ENCODE results near the gene C4BPA.
A peak's percentile ranks its signal among the peaks of the same experiment; 100 is the strongest.

C4BPA gene

GRCh38 chr1:207128336-207128921, 24.4 kb downstream of the C4BPA start:
- DNase-seq: no peak

GRCh38 chr1:207129053-207129452, 25.0 kb downstream of the C4BPA start:
- DNase-seq: no peak

GRCh38 chr1:207130252-207131036, 26.4 kb downstream of the C4BPA start:
- no peak for DNase-seq

DNA sequence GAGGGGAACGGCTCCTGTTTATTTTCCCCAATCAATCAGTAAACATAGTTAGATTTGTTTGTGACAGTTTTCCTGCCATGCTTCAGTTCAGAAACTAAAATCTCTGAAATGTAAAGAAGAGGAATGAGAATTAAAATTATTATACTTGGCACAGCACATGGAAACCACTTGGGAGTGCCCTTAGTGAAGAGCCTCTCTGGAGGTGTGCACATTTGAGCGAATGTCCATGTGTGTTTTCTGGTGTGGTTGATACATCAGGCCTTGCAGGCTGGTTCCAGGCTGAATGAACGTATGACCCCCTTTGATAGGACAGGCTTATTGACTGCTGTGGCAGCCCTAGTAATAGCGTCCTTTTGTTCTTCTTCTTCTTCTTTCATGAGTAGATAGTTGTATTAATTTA, 27.1 kb downstream of the C4BPA start:
- no peak for DNase-seq

GRCh38 chr1:207134581-207134980, 30.5 kb downstream of the C4BPA start:
- no peak for DNase-seq

GRCh38 chr1:207139616-207140015, 35.6 kb downstream of the C4BPA start:
- DNase-seq: no peak

DNA sequence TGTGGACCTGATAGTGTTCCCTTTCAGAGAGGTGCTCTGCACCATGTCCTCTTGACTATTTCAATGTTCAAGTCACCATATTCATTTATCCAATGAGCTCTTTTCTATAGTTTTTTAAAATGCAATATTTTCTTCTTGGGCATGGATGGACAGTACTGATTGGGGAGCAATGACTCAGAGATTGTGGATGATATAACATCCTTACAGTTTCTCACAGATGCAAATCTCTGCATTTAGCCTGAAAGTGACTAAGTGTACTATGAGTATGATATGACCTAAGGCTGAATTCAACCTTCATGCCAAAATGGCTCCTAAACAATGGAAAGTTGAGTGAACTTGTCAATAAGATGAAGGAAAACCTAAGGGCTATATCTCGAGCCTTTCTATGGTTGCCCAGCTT, 36.5 kb downstream of the C4BPA start:
- DNase-seq: no peak

- no peak for DNase-seq
Observed at GRCh38 chr1:207145401-207146058, 41.5 kb downstream of the C4BPA start.

GRCh38 chr1:207151920-207152319, 47.9 kb downstream of the C4BPA start:
- no peak for DNase-seq

- DNase-seq: no peak
Observed at GRCh38 chr1:207152792-207153468, 48.9 kb downstream of the C4BPA start.

DNA sequence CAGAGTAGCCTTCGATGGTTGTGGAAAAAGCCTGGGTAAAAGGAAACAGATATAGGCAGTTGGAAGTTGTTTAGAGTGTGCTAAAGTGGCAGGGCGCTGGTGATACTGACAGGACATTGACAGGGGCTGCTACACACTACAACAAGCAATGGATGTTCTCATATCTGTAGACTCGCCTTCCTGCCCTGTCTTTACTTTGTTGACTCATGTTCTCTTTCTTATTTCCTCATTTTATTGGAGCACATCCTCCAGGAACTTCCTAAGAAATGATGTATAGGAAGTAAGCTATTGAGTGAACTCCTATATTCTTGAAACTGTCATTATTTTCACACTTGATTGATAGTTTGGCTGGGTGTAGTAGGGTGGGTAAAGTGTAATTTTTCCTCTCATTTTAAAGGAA, 51.0 kb downstream of the C4BPA start:
- DNase-seq: no peak

- DNase-seq: no peak
Observed at GRCh38 chr1:207156095-207156494, 52.1 kb downstream of the C4BPA start.

GRCh38 chr1:207156826-207157225, 52.8 kb downstream of the C4BPA start:
- DNase-seq: no peak

DNA sequence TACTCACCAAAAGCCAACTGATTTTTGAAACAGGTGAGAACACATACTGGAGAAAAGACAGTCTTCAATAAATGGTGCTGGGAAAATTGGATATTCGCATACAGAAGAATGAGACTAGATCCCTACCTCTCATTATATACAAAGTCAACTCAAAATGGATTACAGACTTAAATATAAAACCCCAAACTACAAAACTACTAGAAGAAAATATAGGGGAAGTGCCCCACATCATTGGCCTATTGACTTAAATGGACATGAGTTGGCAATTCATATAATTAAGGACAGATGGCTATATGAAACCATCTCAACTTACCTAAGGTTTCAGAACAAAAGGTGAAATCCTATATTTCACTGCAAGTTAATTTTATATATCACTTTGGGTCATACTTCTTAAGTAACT, 60.1 kb downstream of the C4BPA start:
- no peak for DNase-seq

GRCh38 chr1:207172321-207172720, 68.3 kb downstream of the C4BPA start:
- no peak for DNase-seq

GRCh38 chr1:207172885-207173284, 68.9 kb downstream of the C4BPA start:
- no peak for DNase-seq

DNA sequence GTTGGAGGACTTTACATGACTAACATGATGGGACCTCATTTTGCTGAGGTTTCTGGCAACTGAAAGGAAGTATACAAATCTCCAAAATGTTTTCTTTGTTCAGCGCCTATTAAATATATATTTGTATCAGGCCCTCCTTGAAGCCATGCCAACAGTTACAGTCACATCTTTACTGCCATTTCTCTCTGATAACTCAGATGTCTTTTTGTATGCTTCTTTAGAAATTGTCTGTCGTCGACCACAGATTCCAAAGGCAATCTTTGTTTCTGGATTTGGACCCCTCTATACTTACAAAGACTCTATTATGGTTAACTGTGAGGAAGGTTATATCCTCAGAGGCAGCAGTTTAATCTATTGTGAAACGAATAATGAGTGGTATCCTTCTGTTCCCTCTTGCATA, 69.4 kb downstream of the C4BPA start:
- no peak for DNase-seq

- DNase-seq: no peak
Observed at GRCh38 chr1:207174913-207175312, 70.9 kb downstream of the C4BPA start.

DNA sequence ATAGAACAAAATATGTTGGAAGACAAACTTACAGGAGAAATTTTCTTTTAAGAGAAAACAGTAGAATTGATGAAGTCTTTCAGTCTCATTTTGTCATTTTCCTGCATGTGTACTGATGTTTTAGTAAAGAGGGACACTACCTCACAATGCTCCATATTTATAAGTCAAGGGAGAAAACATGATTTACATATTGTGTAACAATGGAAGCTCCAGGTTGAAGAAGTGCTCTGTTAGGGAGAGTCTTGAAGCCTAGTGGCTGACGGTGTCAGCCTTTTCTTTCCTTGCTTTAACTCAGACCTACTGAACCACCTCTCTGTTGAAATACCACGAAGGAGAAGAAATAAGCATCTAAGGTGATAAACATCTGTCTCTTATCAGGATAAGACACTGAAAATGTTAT, 75.0 kb downstream of the C4BPA start:
- DNase-seq: no peak

GRCh38 chr1:207181847-207182246, 77.8 kb downstream of the C4BPA start:
- DNase-seq: no peak

GRCh38 chr1:207186503-207186902, 82.5 kb downstream of the C4BPA start:
- peak; percentile 51 for DNase-seq

GRCh38 chr1:207188901-207189300, 84.9 kb downstream of the C4BPA start:
- DNase-seq: no peak

- DNase-seq: no peak
Observed at GRCh38 chr1:207191061-207191460, 87.0 kb downstream of the C4BPA start.

- DNase-seq: no peak
Observed at GRCh38 chr1:207191776-207192175, 87.7 kb downstream of the C4BPA start.

Data from islet precursor cell (in vitro differentiated cells).